H54 (cell line): ENCODE measurements around the gene LILRA2.

Source experiments
- DNase-seq: peaks from one replicate; pipeline ENCODE4 v3.0.0; 2011; ENCODE audit warnings: low spot score, mixed read lengths; ENCODE audit not compliant: insufficient read length
- FAIRE-seq: peaks from 3 replicates; lab custom pipeline; 2011; peaks lifted over from hg19 to GRCh38; lab: Jason Lieb, UNC
- POLR2A ChIP-seq: IDR thresholded peaks from 2 replicates; pipeline ENCODE4 v1.6.1; 2011; ENCODE audit warnings: low read depth, mild to moderate bottlenecking, low read length

Gene LILRA2

GRCh38 chr19:54573330-54573872 lies at the start of gene LILRA2:
TSS of gene LILRA2 (plus strand) at chr19:54573790. CDS start at chr19:54573879, 89 bp downstream.
- FAIRE-seq (no peak), DNase-seq (no peak)

DNA sequence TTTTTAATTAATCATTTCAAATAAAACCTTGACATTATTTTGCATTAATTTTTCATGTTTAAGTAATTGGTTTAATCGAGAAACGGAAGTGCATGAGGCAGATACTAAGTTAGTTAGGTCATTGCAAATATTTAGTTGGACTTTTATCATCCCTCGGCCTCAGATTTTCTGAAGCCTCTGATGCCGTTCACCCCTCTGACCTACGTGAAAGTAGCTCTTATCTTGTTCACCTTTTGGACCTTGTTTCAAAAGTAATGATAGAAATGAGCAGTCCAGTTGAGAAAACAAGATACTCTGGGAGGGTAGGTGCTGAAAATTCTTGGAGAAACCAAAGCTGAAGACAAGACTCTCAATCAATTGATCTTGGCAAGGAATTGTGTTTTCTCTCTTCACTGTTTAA lies 48.0 kb upstream of the LILRA2 start:
- DNase-seq (no peak), FAIRE-seq (no peak)
- TF ChIP-seq POLR2A = no peak

More at GRCh38 chr19:54573330-54573872, at the start of gene LILRA2:
- TF ChIP-seq POLR2A = no peak

- DNase-seq (no peak), FAIRE-seq (no peak)
- no peak for TF ChIP-seq POLR2A
Observed at GRCh38 chr19:54526972-54527371, 46.6 kb upstream of the LILRA2 start.

- DNase-seq = no peak
- TF ChIP-seq POLR2A = no peak
- FAIRE-seq = no peak
Observed at GRCh38 chr19:54530866-54531265, 42.7 kb upstream of the LILRA2 start.

GRCh38 chr19:54532528-54532927 lies 41.1 kb upstream of the LILRA2 start:
- DNase-seq (no peak), FAIRE-seq (no peak)
- TF ChIP-seq POLR2A = no peak

GRCh38 chr19:54533476-54533875 lies 40.1 kb upstream of the LILRA2 start:
- FAIRE-seq (no peak), DNase-seq (no peak)
- no peak for TF ChIP-seq POLR2A

GRCh38 chr19:54534156-54534555 lies 39.4 kb upstream of the LILRA2 start:
- FAIRE-seq (no peak), DNase-seq (no peak)
- TF ChIP-seq POLR2A = no peak

DNA sequence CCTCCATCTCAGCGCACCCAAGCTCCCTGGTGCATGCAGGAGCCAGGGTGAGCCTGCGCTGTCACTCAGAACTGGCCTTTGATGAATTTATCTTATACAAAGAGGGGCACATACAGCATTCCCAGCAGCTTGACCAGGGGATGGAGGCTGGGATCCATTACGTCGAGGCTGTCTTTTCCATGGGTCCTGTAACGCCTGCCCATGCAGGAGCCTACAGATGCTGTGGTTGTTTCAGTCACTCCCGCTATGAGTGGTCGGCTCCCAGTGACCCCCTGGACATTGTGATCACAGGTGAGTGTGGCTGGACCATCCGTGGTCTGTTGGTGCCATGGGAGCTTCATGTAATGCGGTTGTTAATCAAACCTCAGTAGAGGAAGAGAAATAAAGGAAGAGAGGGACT lies 38.0 kb upstream of the LILRA2 start:
- DNase-seq (no peak), FAIRE-seq (no peak)
- no peak for TF ChIP-seq POLR2A

DNA sequence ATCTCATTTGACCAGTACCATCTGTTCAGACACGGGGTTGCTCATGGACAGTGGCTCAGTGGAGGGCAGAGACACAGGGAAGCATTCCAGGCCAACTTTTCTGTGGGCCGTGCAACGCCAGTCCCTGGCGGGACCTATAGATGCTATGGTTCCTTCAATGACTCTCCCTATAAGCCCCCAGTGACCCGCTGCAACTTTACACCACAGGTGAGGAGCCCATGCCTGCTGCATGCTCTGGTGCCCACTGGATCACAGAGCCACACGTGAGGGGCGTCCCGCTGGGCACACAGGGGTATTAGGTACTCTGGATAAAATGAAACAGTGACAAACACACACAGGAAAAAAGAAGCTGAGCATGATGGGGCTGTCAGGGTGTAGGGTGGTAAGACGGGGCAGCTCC lies 36.6 kb upstream of the LILRA2 start:
- FAIRE-seq (no peak), DNase-seq (no peak)
- TF ChIP-seq POLR2A = no peak

DNA sequence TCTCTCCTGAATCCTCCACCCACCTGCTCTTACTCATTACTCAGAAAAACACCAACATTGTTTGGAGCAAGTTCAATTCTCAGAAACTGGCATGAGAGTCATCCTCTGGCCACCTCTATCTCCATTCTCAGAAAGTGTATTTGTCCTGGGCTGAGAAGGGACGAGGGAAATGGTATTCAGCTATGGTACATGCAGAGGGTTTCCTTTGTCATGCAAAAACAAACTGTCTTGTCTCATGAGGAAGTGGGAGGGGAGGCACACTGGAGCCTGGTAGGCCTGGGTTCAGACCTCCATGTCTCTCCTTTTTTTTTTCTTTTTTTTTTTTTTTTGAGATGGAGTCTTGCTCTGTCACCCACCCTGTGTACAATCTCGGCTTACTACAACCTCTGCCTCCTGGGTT lies 31.9 kb upstream of the LILRA2 start:
- no peak for DNase-seq
- TF ChIP-seq POLR2A = no peak
- FAIRE-seq = no peak

DNA sequence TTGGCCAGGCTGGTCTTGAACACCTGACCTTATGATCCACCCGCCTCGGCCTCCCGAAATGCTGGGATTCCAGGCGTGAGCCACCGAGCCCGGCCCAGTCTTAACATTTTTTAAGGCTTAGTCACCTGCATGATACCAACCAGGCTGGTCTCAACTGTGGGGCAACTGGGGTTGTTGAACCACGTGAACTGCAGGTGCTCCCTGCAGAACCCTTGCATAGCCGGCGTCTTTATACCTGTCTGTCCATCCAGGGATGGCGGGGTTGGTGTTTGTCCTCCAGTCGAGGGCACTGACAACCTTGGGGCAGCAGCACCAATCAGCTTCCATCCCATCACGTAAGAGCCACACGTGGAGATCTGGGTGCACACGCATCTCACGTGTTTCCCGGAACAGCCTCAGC lies 24.8 kb upstream of the LILRA2 start:
- FAIRE-seq (no peak), DNase-seq (no peak)
- TF ChIP-seq POLR2A = no peak

DNA sequence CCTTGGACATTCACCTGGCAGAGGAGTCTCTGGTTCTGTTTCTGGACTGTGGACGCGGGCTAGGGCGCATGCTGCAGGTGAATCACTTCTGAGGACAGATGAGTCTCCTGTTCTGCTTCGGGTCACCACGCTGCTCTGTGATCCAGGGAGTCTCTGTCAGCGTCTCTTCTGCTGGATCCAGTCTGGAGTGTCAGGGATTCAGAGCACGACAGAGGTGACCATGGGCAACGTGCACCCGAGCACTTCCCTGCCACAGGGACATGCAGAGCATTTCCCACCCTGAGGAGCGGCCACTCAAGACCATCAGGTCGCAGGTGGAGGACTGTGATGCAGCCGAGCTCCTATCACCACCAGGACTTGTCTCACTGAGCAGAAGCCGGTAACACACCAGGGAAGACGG lies 24.4 kb upstream of the LILRA2 start:
- TF ChIP-seq POLR2A = no peak
- FAIRE-seq (no peak), DNase-seq (no peak)

DNA sequence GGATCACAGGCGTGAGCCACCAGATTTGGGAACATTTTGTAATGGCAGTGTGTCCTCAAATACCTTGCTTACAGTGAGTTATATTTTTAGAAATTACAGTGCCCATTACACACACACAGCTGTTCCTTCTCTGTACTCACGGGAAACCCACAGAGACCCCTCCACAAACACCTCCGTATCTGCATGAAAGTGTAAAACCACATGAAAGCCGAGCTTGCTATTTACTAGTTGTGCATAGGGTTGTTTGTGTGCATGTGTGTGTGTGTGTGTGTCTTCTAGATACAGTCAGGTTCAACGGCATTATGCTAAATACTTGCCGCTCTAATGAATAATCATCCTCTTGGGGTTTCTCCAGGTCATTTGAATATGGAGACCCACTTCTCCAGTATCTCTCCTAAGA lies 22.3 kb upstream of the LILRA2 start:
- TF ChIP-seq POLR2A = no peak
- FAIRE-seq = no peak

DNA sequence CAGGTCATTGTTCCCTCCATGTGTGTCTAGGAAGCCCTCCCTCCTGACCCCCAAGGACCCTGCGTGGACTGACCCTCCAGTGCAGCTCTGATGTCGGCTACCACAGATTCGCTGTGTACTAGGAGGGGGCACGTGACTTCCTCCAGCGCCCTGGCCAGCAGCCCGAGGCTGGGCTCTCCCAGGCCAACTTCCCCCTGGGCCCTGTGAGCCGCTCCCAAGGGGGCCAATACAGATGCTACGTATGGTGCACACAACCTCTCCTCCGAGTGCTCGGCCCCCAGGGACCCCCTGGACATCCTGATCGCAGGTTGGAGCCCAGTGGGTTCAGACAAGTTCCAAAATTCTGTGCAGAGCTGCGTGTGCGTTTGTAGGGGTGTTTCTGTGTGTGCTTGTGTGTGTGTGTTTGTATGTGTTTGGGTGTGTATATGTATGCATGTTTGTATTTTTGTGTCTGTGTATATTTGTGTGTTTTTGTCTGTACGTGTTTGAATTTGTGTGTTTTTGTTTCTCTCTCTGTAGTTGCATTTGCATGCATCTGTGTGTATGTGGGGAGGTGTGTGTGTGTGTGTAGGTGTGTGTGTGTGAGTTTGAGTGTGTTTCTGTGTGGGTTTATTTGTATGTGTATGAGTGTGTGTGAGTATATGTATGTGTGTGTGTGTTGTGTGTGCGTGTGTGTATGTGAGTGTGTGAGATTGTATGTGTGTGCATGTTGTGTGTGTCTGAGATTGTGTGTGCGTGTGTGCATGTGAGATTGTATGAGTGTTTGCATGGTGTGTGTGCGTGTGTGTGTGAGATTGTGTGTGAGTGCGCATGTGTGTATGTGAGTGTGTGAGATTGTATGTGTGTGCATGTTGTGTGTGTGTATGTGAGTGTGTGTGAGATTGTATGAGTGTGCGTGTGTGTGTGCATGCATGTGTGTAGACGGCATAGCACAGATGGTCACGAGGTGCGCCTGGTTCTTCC lies 21.4 kb upstream of the LILRA2 start:
- TF ChIP-seq POLR2A = no peak
- FAIRE-seq = no peak
- DNase-seq = no peak

More for the DNA sequence above, 22.3 kb upstream of the LILRA2 start:
- no peak for DNase-seq
